Stimulated activated CD4-positive, alpha-beta T cell treated with anti-CD3 and anti-CD28 coated beads, Interleukin-15, amount 100 ng/mL, for 1 hour (primary cell): Measurements from ENCODE around the gene TAF5.
"Not testable (repeated sequence)": the region's sequence is repeated elsewhere in the genome, so short reads cannot be mapped to it uniquely, and the experiment has no call there.

ENCODE experiments used
- DNase-seq, 2 donors: peaks; one replicate each; pipeline ENCODE4 v3.0.0-alpha.2; 2020; ENCODE audit warnings: low read depth in 1 of 2, low spot score in 1 of 2

The TAF5 gene

DNA sequence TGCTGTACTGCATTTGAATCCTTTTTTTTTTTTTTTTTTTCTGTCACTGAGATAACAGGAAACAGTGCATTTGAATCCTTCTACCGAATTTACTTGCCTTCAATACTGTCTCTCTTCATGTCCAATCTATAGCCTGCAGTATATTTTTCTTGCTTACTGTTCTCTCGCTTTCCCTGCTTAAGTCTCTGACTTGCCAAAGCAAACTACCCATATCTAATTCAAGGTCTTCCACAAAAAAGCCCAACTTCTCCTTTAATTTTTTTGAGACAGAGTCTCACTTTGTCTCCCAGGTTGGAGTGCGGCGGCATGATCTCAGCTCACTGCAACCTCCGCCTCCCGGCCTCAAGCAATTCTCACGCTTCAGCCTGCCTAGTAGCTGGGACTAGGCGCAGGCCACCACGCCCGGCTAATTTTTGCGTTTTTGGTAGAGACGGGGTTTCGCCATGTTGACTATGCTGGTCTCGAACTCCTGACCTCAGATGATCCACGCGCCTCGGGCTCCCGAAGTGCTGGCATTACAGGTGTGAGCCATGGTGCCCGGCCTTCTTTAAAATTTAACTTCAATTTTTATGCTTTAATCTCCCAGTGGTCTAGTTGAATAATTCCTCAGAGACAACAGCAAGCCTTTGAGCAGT lies 29.5 kb downstream of the TAF5 start:
- DNase-seq = no peak

- DNase-seq = no peak
Observed at GRCh38 chr10:103413564-103413963, 45.8 kb downstream of the TAF5 start.

DNA sequence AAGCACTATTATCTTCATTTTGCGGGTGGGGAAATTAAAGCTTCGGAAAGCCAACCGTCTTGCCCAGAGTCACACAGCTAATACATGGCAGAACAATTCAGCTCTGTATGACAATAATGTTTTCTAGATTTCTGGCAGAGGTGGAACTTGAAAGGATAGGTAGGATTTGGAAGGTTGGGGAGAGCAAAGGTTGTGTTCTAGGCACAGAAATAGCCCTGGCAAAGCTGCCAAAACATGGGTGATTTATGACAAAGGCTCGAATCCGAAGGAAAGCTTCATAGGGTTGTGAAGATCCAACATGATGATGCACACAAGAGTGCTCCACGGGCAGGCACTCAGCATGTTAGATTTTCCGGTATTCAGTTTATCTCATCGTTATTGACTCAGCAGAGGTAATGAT lies 47.8 kb downstream of the TAF5 start:
- DNase-seq = no peak

GRCh38 chr10:103416436-103417147 lies 48.8 kb downstream of the TAF5 start:
- peak in 1 of 2 donors; percentile 32 for DNase-seq

GRCh38 chr10:103417148-103417469 lies 49.3 kb downstream of the TAF5 start:
- DNase-seq = not testable (repeated sequence)

DNA sequence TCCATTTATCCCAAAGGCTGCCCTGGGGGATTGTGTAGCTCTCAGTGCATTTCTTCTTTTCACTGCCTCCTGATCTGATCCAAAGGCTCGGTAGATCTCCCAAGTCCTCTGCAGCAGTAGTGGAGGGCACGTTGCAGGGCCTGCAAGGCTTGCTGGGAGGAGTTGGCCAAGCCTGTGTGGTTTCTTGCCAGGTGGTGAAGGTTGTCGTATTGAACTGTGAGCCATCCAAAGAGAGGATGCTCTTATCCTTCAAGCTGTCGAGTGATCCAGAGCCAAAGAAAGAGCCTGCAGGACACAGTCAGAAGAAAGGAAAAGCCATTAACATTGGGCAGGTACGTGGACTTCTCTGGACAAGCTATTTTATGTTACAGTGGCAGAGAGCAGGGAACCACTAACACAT lies 49.8 kb downstream of the TAF5 start:
- DNase-seq = no peak

GRCh38 chr10:103419101-103419500 lies 51.3 kb downstream of the TAF5 start:
- DNase-seq = no peak

DNA sequence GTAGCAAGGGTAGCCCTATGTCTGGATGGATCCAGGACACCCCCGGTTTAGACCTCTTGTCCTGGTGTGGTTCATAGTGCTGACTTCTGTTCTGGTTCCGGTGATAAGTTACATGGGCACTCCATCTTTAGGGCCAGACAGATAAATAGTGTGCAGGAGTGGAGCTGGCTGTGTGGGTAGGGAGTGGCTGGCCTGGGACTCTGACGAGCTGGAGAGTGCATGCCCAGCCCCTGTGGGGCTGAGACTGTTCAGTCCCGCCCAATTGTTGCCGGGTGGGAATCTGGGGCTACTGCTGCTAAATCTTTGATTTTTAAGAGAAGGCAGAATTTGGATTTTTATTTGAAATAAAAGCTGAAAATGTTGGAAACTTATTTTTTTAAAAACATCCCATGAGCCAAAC lies 56.0 kb downstream of the TAF5 start:
- no peak for DNase-seq

DNA sequence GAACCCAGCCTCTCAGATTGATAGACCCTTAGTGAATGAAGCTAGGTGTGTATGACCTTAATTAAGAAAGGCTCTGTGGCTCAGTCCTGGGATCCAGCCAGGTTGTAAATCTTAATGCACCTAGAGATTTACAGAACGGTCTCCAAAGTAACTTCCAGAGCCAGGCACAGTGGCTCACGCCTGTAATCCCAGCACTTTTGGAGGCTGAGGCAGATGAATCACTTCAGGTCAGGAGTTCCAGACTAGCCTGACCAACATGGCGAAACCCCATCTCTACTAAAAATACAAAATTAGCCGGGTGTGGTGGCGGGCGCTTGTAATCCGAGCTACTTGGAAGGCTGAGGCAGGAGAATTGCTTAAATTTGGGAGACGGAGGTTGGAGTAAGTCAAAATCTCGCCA lies 60.1 kb downstream of the TAF5 start:
- no peak for DNase-seq

GRCh38 chr10:103428989-103429643 lies 61.3 kb downstream of the TAF5 start:
- DNase-seq = no peak

- DNase-seq = no peak
Observed at GRCh38 chr10:103429647-103430046, 61.9 kb downstream of the TAF5 start.

GRCh38 chr10:103431902-103432301 lies 64.1 kb downstream of the TAF5 start:
- no peak for DNase-seq

DNA sequence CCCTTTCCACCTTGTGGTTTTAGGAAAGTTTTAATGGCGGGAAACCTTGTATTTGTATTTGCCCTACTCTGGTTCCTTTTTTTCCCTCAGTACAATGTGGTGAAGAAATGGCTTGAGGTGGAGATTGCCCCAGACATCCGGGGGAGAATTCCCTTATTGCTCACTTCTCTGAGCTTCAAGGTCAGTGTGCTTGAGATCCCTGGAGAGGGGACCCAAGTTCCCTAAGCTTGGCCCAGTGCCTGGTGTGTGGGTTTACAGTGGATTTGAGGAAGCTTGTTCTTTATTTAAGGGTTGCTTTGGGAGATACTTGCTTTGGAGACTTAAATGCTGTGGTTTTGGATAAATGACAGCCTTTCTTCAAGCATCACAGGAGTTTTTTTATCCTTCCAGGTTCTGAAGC lies 66.1 kb downstream of the TAF5 start:
- no peak for DNase-seq
